Measurements from ENCODE around the gene QPCT.

QPCT gene

GRCh38 chr2:37302701-37303252, 41.7 kb upstream of the QPCT start:
- no peak for TF ChIP-seq CTCF (IDR thresholded peaks at IDR 0.05; ENCODE audit: control extremely low read depth, extremely low read depth, low read depth, missing control alignments)
- POLR2A ChIA-PET: no interaction called here
- CTCF ChIA-PET: interaction anchor here (1.2 to 2.3 kb wide), 3 partner anchors 10 to 134 kb away, joined by 3 to 7 read pairs (median 7); no protein-coding TSS in a partner anchor
- DNase-seq (ENCODE audit: extremely low spot score): no peak

- ChIA-PET POLR2A (no interaction called here), CTCF (no interaction called here)
- no peak for DNase-seq (ENCODE audit: extremely low spot score)
- no peak for TF ChIP-seq CTCF (IDR thresholded peaks at IDR 0.05; ENCODE audit: control extremely low read depth, extremely low read depth, low read depth, missing control alignments)
These were observed 38.4 kb upstream of the QPCT start for GRCh38 chr2:37306024-37306423.

GRCh38 chr2:37307500-37307899, 36.9 kb upstream of the QPCT start:
- CTCF ChIA-PET: interaction anchor here (0.9 to 1.5 kb wide), 2 partner anchors 25 to 570 kb away, joined by 3 read pairs; no protein-coding TSS in a partner anchor
- TF ChIP-seq CTCF (IDR thresholded peaks at IDR 0.05; ENCODE audit: control extremely low read depth, extremely low read depth, low read depth, missing control alignments): no peak
- POLR2A ChIA-PET: interaction anchor here (0.6 kb wide), 1 partner anchor 10 kb away, joined by 3 read pairs; no protein-coding TSS in a partner anchor

GRCh38 chr2:37315364-37315763, 29.1 kb upstream of the QPCT start:
- CTCF ChIA-PET: interaction anchor here (0.9 to 1.5 kb wide), 3 partner anchors 11 to 562 kb away, joined by 3 read pairs; no protein-coding TSS in a partner anchor
- TF ChIP-seq CTCF (IDR thresholded peaks at IDR 0.05; ENCODE audit: control extremely low read depth, extremely low read depth, low read depth, missing control alignments): no peak
- POLR2A ChIA-PET: no interaction called here
- no peak for DNase-seq (ENCODE audit: extremely low spot score)

More at GRCh38 chr2:37307500-37307899, 36.9 kb upstream of the QPCT start:
- DNase-seq (ENCODE audit: extremely low spot score): no peak

- CTCF ChIA-PET: interaction anchor here (1.3 to 1.6 kb wide), 3 partner anchors 11 to 561 kb away, joined by 3 to 6 read pairs (median 3); no protein-coding TSS in a partner anchor
- POLR2A ChIA-PET: no interaction called here
- no peak for TF ChIP-seq CTCF (IDR thresholded peaks at IDR 0.05; ENCODE audit: control extremely low read depth, extremely low read depth, low read depth, missing control alignments)
- DNase-seq (ENCODE audit: extremely low spot score): no peak
These were observed 28.2 kb upstream of the QPCT start for GRCh38 chr2:37316181-37316580.

GRCh38 chr2:37317746-37318145, 26.7 kb upstream of the QPCT start:
- CTCF ChIA-PET: interaction anchor here (0.6 to 1.6 kb wide), 5 partner anchors 13 to 97 kb away, joined by 3 to 6 read pairs (median 4); no protein-coding TSS in a partner anchor
- no peak for DNase-seq (ENCODE audit: extremely low spot score)
- no peak for TF ChIP-seq CTCF (IDR thresholded peaks at IDR 0.05; ENCODE audit: control extremely low read depth, extremely low read depth, low read depth, missing control alignments)
- POLR2A ChIA-PET: interaction anchor here (0.7 kb wide), 1 partner anchor 10 kb away, joined by 3 read pairs; no protein-coding TSS in a partner anchor
